HepG2 (cell line): Measurements from ENCODE around the gene RBM23. TPM values are rescaled to one million over a fixed set of nuclear protein-coding genes. Genes with fewer than 3 reads are reported as not detected.

Experiments used
- ATAC-seq: fragments of 200-7000 bp; cut with Tn5 transposase; 3 replicates; pipeline ENCODE4 v1.9.1; 2020; ENCODE audit warnings: mild to moderate bottlenecking, moderate library complexity
- BruUV-seq: library from RNA; stranded (reverse); fragments of 400-500 nt; replicated peaks from 2 replicates; lab custom pipeline; 2021; lab: Mats Ljungman, UMichigan
- CTCF ChIA-PET: fragments of 300-600 bp; formaldehyde crosslinking; extraction: SDS; loops from one replicate; lab custom pipeline; 2021; ENCODE audit warnings: low total read pairs, inconsistent platforms, low intra/inter-chr PET ratio; lab: Yijun Ruan, JAX
- POLR2A ChIA-PET: fragments of 350-600 bp; sonication (Branson Sonifier 250); formaldehyde crosslinking; loops from one replicate; lab custom pipeline; 2020; ENCODE audit warnings: antibody characterized with exemption, inconsistent platforms; lab: Yijun Ruan, JAX
- DNase-seq: peaks from one replicate; pipeline ENCODE4 v3.0.0-alpha.2; 2015; ENCODE audit warnings: low spot score
- FAIRE-seq: peaks from 3 replicates; lab custom pipeline; 2011; peaks lifted over from hg19 to GRCh38; lab: Jason Lieb, UNC
- H2AFZ ChIP-seq: one replicate; pipeline ENCODE4 v1.6.1; 2011; ENCODE audit warnings: low read length, inconsistent platforms
- H3K27ac ChIP-seq: fragments of 300-600 bp; 3 replicates; pipeline ENCODE4 v1.8.0; 2011; ENCODE audit warnings: mixed run types, mild to moderate bottlenecking, mixed read lengths, low read length, inconsistent platforms; ENCODE audit not compliant: insufficient read depth; ENCODE audit errors: extremely low read length
- H3K27me3 ChIP-seq, 2 experiments: fragments of 200-600 bp in 1 of 2; 2 replicates in 1 of 2; 3 replicates in 1 of 2; pipeline versions ENCODE4 v1.6.0 to v1.8.0; 2011; ENCODE audit warnings: low read length in 2 of 2, mild to moderate bottlenecking in 2 of 2, moderate library complexity in 2 of 2, inconsistent platforms in 1 of 2; ENCODE audit not compliant: insufficient read depth in 2 of 2, control insufficient read depth in 1 of 2
- H3K36me3 ChIP-seq, 2 experiments: fragments of 200-600 bp in 1 of 2; replicated peaks in 1 of 2; 2 replicates in 1 of 2; 3 replicates in 1 of 2; pipeline versions ENCODE4 v1.5.1 to v1.8.0; 2011; ENCODE audit warnings: low read length in 2 of 2, inconsistent platforms in 1 of 2; ENCODE audit not compliant: insufficient read depth in 2 of 2, control insufficient read depth in 1 of 2
- H3K4me1 ChIP-seq: 2 replicates; pipeline ENCODE4 v1.5.1; 2012; ENCODE audit warnings: low read length, inconsistent platforms; ENCODE audit not compliant: insufficient read depth
- H3K4me2 ChIP-seq: 2 replicates; pipeline ENCODE4 v1.6.0; 2011; ENCODE audit warnings: low read depth, low read length, inconsistent platforms
- H3K4me3 ChIP-seq, 3 experiments: fragments of 200-600 bp in 1 of 3; sonication (generic), shearing (Covaris generic) in 1 of 3; replicated peaks in 1 of 3; 2 replicates each; pipeline ENCODE4 v1.5.1; 2011 to 2016; ENCODE audit warnings: low read length in 3 of 3, inconsistent platforms in 2 of 3, low read depth in 2 of 3, mild to moderate bottlenecking in 2 of 3, control low read depth in 1 of 3, mixed read lengths in 1 of 3; ENCODE audit not compliant: insufficient read depth in 1 of 3
- H3K79me2 ChIP-seq: one replicate; pipeline ENCODE4 v1.6.1; 2011; ENCODE audit warnings: low read length, inconsistent platforms; ENCODE audit not compliant: insufficient read depth
- H3K9ac ChIP-seq: 2 replicates; pipeline ENCODE4 v1.6.0; 2011; ENCODE audit warnings: mild to moderate bottlenecking, low read depth, low read length, inconsistent platforms; ENCODE audit not compliant: insufficient read depth
- H3K9me3 ChIP-seq: 2 replicates; pipeline ENCODE4 v1.5.1; 2012; ENCODE audit warnings: mild to moderate bottlenecking, low read length
- H4K20me1 ChIP-seq: 2 replicates; pipeline ENCODE4 v1.6.0; 2011; ENCODE audit warnings: inconsistent platforms, mild to moderate bottlenecking, low read length, moderate library complexity; ENCODE audit not compliant: insufficient read depth
- BRD4 ChIP-seq: sonication (generic); formaldehyde crosslinking; IDR thresholded peaks from 2 replicates; pipeline ENCODE4 v1.4.0; 2020; ENCODE audit warnings: missing genetic modification reagents
- HOXA3 ChIP-seq: sonication (generic); formaldehyde crosslinking; IDR thresholded peaks from 2 replicates; pipeline ENCODE4 v1.5.0; 2020; ENCODE audit warnings: missing genetic modification reagents
- NFAT5 ChIP-seq: sonication (generic); formaldehyde crosslinking; IDR thresholded peaks from 2 replicates; pipeline ENCODE4 v1.4.0; 2020; ENCODE audit warnings: missing genetic modification reagents
- NFKB2 ChIP-seq: sonication (generic); formaldehyde crosslinking; IDR thresholded peaks from 2 replicates; pipeline ENCODE4 v1.4.0; 2020; ENCODE audit warnings: missing genetic modification reagents, borderline replicate concordance
- SAFB2 ChIP-seq: sonication (generic); formaldehyde crosslinking; IDR thresholded peaks from 2 replicates; pipeline ENCODE4 v1.5.1; 2020; ENCODE audit warnings: missing genetic modification reagents, low read depth, mild to moderate bottlenecking, borderline replicate concordance
- ZNF10 ChIP-seq: sonication (generic); formaldehyde crosslinking; IDR thresholded peaks from 2 replicates; pipeline ENCODE4 v1.4.0; 2020; ENCODE audit warnings: mild to moderate bottlenecking, low read depth, missing genetic modification reagents, borderline replicate concordance
- ZNF670 ChIP-seq: sonication (generic); formaldehyde crosslinking; IDR thresholded peaks from 2 replicates; pipeline ENCODE4 v1.8.0; 2022; ENCODE audit warnings: mild to moderate bottlenecking, missing genetic modification reagents, borderline replicate concordance
- WGBS: methylation state at CpG from one replicate; pipeline ENCODE4 v1.1.6; 2017; ENCODE audit warnings: low lambda C conversion rate; 5-methylcytosine and 5-hydroxymethylcytosine counted together
- in situ Hi-C: cut with HindIII; loops from 2 replicates; pipeline ENCODE4 v1.10.0; 2017; ENCODE audit warnings: low pct_unique_long_range_greater_than_20kb; ENCODE audit not compliant: extremely low pct_ligation_motif_present
- intact Hi-C: fragments of 100-400 bp; cut with micrococcal nuclease; formaldehyde crosslinking; loops from one replicate; pipeline ENCODE4 v1.10.0; 2022; ENCODE audit not compliant: unreplicated experiment
- polyA plus RNA-seq, 8 experiments: library from polyadenylated mRNA; depleted of rRNA in 3 of 8; stranded (reverse) in 7 of 8; unstranded in 1 of 8; fragments of >200 nt; fragmentation: Illumina TruSeq in 4 of 8; extraction: Trizol in 4 of 8; gene quantifications; 2 replicates each; pipeline versions ENCODE4 v1.2.1 to v1.2.3, GENCODE V29; 2011 to 2016; ENCODE audit warnings: low read depth in 4 of 8, missing spikeins in 1 of 8, mixed read lengths in 1 of 8; ENCODE audit not compliant: insufficient read depth in 1 of 8
- total RNA-seq, 5 experiments: library from RNA; depleted of rRNA; stranded (reverse); fragments of >200 nt; fragmentation: Illumina TruSeq; extraction: Trizol; gene quantifications; 2 replicates each; pipeline ENCODE4 v1.2.3, GENCODE V29; 2016; ENCODE audit warnings: low read depth in 1 of 5
- TF ChIP-seq, protein P1 (sequence below): sonication (generic); formaldehyde crosslinking; IDR thresholded peaks from 2 replicates; pipeline ENCODE4 v1.5.1; 2020; ENCODE audit warnings: mild to moderate bottlenecking, missing genetic modification reagents, moderate library complexity

The RBM23 gene
- total and polyA plus RNA-seq, 2 of the 13 experiments (the other 11 are each of a cell fraction or from before 2014, with no cell fraction given) = 1.5 to 2.1 TPM

DNA sequence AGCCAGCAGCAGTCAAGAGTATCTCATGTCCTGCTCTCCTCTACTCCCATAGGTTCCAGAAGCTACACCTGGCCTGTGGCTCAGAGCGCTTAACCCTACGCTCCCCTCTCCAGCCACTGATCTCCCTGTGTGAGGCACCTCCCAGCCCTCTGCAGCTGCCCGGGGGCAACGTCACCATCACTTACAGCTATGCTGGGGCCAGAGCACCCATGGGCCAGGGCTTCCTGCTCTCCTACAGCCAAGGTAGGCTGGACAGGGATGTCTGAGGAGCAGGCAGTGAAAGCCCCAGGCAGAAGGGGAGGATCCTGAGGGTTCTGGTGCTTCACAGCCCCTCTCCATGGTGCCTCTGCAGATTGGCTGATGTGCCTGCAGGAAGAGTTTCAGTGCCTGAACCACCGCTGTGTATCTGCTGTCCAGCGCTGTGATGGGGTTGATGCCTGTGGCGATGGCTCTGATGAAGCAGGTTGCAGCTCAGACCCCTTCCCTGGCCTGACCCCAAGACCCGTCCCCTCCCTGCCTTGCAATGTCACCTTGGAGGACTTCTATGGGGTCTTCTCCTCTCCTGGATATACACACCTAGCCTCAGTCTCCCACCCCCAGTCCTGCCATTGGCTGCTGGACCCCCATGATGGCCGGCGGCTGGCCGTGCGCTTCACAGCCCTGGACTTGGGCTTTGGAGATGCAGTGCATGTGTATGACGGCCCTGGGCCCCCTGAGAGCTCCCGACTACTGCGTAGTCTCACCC, 43.8 kb downstream of the RBM23 start:
- POLR2A ChIA-PET = no interaction called here
- Histone ChIP-seq H3K79me2 (no peaks in the 10 kb centered on the region), H3K36me3 (peaks cover 14% of the 10 kb centered on the region in 2 experiments; a peak in 4 of 5 replicates), H3K4me3 (no peak overlapping the region), H3K9ac (no peak overlapping the region), H3K4me1 (peaks cover 33% of the 10 kb centered on the region), H3K4me2 (no peak overlapping the region), H4K20me1 (no peaks in the 10 kb centered on the region; the same call in 1 of the 2 replicates), H3K9me3 (no peaks in the 10 kb centered on the region), H3K27ac (no peak overlapping the region), H3K27me3 (no peaks in the 10 kb centered on the region; a peak in 1 of 5 replicates), H2AFZ (no peak overlapping the region)
- FAIRE-seq (no peak), ATAC-seq (no peak), DNase-seq (no peak)
- in situ Hi-C loops = no loop called here
- intact Hi-C loops = no loop called here
- peak; percentile 36; the same call in 1 of the 2 replicates for TF ChIP-seq BRD4 (CRISPR knock-in tag)
- TF ChIP-seq NFAT5 (CRISPR knock-in tag) = peak; percentile 31; the same call in 1 of the 2 replicates
- TF ChIP-seq NFKB2 (CRISPR knock-in tag) = 0 out of 2 replicates have a peak, but pooled peaks have one; percentile 40
- no peak for TF ChIP-seq ZNF670
- no peak for TF ChIP-seq ZNF10 (CRISPR knock-in tag)
- TF ChIP-seq, protein P1, sequence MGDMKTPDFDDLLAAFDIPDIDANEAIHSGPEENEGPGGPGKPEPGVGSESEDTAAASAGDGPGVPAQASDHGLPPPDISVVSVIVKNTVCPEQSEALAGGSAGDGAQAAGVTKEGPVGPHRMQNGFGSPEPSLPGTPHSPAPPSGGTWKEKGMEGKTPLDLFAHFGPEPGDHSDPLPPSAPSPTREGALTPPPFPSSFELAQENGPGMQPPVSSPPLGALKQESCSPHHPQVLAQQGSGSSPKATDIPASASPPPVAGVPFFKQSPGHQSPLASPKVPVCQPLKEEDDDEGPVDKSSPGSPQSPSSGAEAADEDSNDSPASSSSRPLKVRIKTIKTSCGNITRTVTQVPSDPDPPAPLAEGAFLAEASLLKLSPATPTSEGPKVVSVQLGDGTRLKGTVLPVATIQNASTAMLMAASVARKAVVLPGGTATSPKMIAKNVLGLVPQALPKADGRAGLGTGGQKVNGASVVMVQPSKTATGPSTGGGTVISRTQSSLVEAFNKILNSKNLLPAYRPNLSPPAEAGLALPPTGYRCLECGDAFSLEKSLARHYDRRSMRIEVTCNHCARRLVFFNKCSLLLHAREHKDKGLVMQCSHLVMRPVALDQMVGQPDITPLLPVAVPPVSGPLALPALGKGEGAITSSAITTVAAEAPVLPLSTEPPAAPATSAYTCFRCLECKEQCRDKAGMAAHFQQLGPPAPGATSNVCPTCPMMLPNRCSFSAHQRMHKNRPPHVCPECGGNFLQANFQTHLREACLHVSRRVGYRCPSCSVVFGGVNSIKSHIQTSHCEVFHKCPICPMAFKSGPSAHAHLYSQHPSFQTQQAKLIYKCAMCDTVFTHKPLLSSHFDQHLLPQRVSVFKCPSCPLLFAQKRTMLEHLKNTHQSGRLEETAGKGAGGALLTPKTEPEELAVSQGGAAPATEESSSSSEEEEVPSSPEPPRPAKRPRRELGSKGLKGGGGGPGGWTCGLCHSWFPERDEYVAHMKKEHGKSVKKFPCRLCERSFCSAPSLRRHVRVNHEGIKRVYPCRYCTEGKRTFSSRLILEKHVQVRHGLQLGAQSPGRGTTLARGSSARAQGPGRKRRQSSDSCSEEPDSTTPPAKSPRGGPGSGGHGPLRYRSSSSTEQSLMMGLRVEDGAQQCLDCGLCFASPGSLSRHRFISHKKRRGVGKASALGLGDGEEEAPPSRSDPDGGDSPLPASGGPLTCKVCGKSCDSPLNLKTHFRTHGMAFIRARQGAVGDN = peak; percentile 29
- TF ChIP-seq SAFB2 (CRISPR knock-in tag) = 0 out of 2 replicates have a peak, but pooled peaks have one; percentile 20
- 0 out of 2 replicates have a peak, but pooled peaks have one; percentile 16 for TF ChIP-seq HOXA3 (CRISPR knock-in tag)
- 99% methylated on average over 15 of the region's 15 CpGs for WGBS
- CTCF ChIA-PET = no interaction called here
- no TSS peak for BruUV-seq
